ENCODE results near the gene PCDH9.

DNA sequence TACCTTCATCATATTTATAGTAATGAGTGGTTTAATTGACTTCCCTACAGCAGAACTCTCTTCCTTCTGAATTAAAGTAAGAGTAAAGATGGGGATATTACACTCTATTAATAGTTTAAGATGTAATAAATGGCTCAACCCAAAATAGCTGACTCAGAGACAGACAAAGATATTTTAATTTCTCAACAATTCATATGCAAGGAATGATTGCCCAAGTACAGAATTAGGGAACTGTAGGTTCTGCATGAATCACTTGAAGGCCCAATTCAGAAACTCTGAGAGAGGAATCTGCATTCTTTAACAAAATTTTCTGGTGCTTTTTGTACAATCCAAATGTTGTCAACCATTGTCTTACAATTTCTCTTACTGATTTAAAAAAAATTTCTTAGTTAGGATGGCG, 42.9 kb upstream of the PCDH9 start:
- TF ChIP-seq, protein P1, sequence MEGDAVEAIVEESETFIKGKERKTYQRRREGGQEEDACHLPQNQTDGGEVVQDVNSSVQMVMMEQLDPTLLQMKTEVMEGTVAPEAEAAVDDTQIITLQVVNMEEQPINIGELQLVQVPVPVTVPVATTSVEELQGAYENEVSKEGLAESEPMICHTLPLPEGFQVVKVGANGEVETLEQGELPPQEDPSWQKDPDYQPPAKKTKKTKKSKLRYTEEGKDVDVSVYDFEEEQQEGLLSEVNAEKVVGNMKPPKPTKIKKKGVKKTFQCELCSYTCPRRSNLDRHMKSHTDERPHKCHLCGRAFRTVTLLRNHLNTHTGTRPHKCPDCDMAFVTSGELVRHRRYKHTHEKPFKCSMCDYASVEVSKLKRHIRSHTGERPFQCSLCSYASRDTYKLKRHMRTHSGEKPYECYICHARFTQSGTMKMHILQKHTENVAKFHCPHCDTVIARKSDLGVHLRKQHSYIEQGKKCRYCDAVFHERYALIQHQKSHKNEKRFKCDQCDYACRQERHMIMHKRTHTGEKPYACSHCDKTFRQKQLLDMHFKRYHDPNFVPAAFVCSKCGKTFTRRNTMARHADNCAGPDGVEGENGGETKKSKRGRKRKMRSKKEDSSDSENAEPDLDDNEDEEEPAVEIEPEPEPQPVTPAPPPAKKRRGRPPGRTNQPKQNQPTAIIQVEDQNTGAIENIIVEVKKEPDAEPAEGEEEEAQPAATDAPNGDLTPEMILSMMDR (IDR thresholded peaks at IDR 0.05; ENCODE audit: insufficient read depth, low read depth, low read length): no peak
- TF ChIP-seq EZH2 (IDR thresholded peaks at IDR 0.05; ENCODE audit: insufficient read depth, low read length): no peak

All from astrocyte (in vitro differentiated cells and primary cell).